RWPE2 (cell line): ENCODE measurements around the gene RAD18.

Source experiments
- ATAC-seq: fragments of 200-7000 bp; cut with Tn5 transposase; 3 replicates; pipeline ENCODE4 v1.9.1; 2021; ENCODE audit warnings: low read depth
- DNase-seq: peaks from one replicate; pipeline ENCODE4 v3.0.0-alpha.2; 2020; ENCODE audit warnings: low spot score
- H3K27ac ChIP-seq: fragments of 450-650 bp; 2 replicates; pipeline ENCODE4 v1.5.1; 2017; ENCODE audit warnings: mild to moderate bottlenecking; ENCODE audit not compliant: poor library complexity, severe bottlenecking
- H3K27me3 ChIP-seq: fragments of 250-450 bp; sonication (Bioruptor Pico); 2 replicates; pipeline ENCODE4 v1.5.1; 2021; ENCODE audit warnings: mild to moderate bottlenecking, moderate library complexity; ENCODE audit not compliant: insufficient read depth, poor library complexity, severe bottlenecking
- H3K36me3 ChIP-seq: fragments of 250-450 bp; sonication (Bioruptor Pico); 2 replicates; pipeline ENCODE4 v1.5.1; 2020; ENCODE audit warnings: low read depth, mild to moderate bottlenecking, moderate library complexity
- H3K4me1 ChIP-seq: fragments of 250-450 bp; sonication (Bioruptor Pico); 2 replicates; pipeline ENCODE4 v1.5.1; 2021; ENCODE audit warnings: mild to moderate bottlenecking, moderate library complexity; ENCODE audit not compliant: insufficient read depth, poor library complexity, severe bottlenecking
- H3K4me3 ChIP-seq: fragments of 250-450 bp; sonication (Bioruptor Pico); 2 replicates; pipeline ENCODE4 v1.5.1; 2021; ENCODE audit warnings: mild to moderate bottlenecking, moderate library complexity; ENCODE audit not compliant: severe bottlenecking
- H3K9me3 ChIP-seq: fragments of 250-450 bp; sonication (Bioruptor Pico); 2 replicates; pipeline ENCODE4 v1.5.1; 2021; ENCODE audit warnings: mild to moderate bottlenecking, moderate library complexity; ENCODE audit not compliant: severe bottlenecking
- CTCF ChIP-seq: fragments of 450-650 bp; IDR thresholded peaks from one replicate; pipeline ENCODE4 v1.5.1; 2017; ENCODE audit warnings: mild to moderate bottlenecking, moderate library complexity; ENCODE audit not compliant: poor library complexity, severe bottlenecking

Gene RAD18

GRCh38 chr3:8938021-8938420 is 25.3 kb downstream of the RAD18 start:
- Histone ChIP-seq H3K27ac (peak overlapping the region; percentile 93), H3K27me3 (no peaks in the 10 kb centered on the region), H3K4me3 (no peak overlapping the region), H3K4me1 (peaks cover 20% of the 10 kb centered on the region), H3K36me3 (peaks cover 67% of the 10 kb centered on the region), H3K9me3 (no peaks in the 10 kb centered on the region)
- DNase-seq (no peak), ATAC-seq (peak; percentile 28; the same call in 1 of the 3 replicates)
- TF ChIP-seq CTCF: peak; percentile 68

- ATAC-seq: peak; percentile 98
- Histone ChIP-seq H3K9me3 (no peaks in the 10 kb centered on the region), H3K27me3 (no peaks in the 10 kb centered on the region), H3K27ac (peak overlapping the region; percentile 93), H3K4me1 (peaks cover 20% of the 10 kb centered on the region), H3K4me3 (no peak overlapping the region), H3K36me3 (peaks cover 63% of the 10 kb centered on the region)
- no peak for TF ChIP-seq CTCF
- no peak for DNase-seq
Measured at GRCh38 chr3:8937064-8938020, 25.9 kb downstream of the RAD18 start.

- no peak for TF ChIP-seq CTCF
- Histone ChIP-seq H3K36me3 (peaks cover 28% of the 10 kb centered on the region), H3K27ac (no peak overlapping the region), H3K9me3 (peaks cover 2% of the 10 kb centered on the region), H3K4me1 (peaks cover 10% of the 10 kb centered on the region), H3K4me3 (no peak overlapping the region), H3K27me3 (no peaks in the 10 kb centered on the region)
- no peak for DNase-seq
- ATAC-seq: no peak
Measured at GRCh38 chr3:8932507-8932906, 30.8 kb downstream of the RAD18 start.

- ATAC-seq (no peak), DNase-seq (no peak)
- Histone ChIP-seq H3K27me3 (no peaks in the 10 kb centered on the region), H3K36me3 (peaks cover 24% of the 10 kb centered on the region), H3K4me3 (no peak overlapping the region), H3K4me1 (peaks cover under 1% of the 10 kb centered on the region), H3K27ac (no peak overlapping the region), H3K9me3 (peaks cover 2% of the 10 kb centered on the region)
- no peak for TF ChIP-seq CTCF
Measured at GRCh38 chr3:8931342-8931741, 31.9 kb downstream of the RAD18 start.

- no peak for ATAC-seq
- no peak for TF ChIP-seq CTCF
- no peak for DNase-seq
- H3K36me3 ChIP-seq: peaks cover 10% of the 10 kb centered on the region
- H3K27ac ChIP-seq: no peak overlapping the region
- H3K4me3 ChIP-seq: no peak overlapping the region
- peaks cover 2% of the 10 kb centered on the region for H3K9me3 ChIP-seq
- no peaks in the 10 kb centered on the region for H3K27me3 ChIP-seq
- H3K4me1 ChIP-seq: no peaks in the 10 kb centered on the region
Measured at GRCh38 chr3:8929860-8930259, 33.4 kb downstream of the RAD18 start.
